Liver (tissue), 9 donors: ENCODE results near the gene FABP1. TPM values are rescaled to one million over a fixed set of nuclear protein-coding genes. Genes with fewer than 3 reads are reported as not detected.

Experiments
- DNase-seq: peaks from one replicate; pipeline ENCODE4 v3.0.0-alpha.2; 2017; ENCODE audit warnings: low spot score
- H3K27ac ChIP-seq, 2 donors: one replicate each; pipeline ENCODE4 v1.7.0; 2013; ENCODE audit warnings: inconsistent platforms in 2 of 2, low read length in 2 of 2, control low read depth in 1 of 2, low read depth in 1 of 2, mild to moderate bottlenecking in 1 of 2
- H3K27me3 ChIP-seq, 4 donors: one replicate each; pipeline versions ENCODE4 v1.6.1 to v1.7.0; 2013; ENCODE audit warnings: low read length in 3 of 4, inconsistent platforms in 1 of 4, mild to moderate bottlenecking in 1 of 4, moderate library complexity in 1 of 4; ENCODE audit not compliant: control insufficient read depth in 4 of 4, insufficient read depth in 4 of 4
- H3K36me3 ChIP-seq, 4 donors: one replicate each; pipeline versions ENCODE4 v1.6.1 to v1.7.0; 2013; ENCODE audit warnings: low read length in 3 of 4, mild to moderate bottlenecking in 3 of 4, low read depth in 1 of 4, moderate library complexity in 1 of 4; ENCODE audit not compliant: control insufficient read depth in 4 of 4, insufficient read depth in 3 of 4
- H3K4me1 ChIP-seq, 4 donors: one replicate each; pipeline versions ENCODE4 v1.6.1 to v1.7.0; 2013; ENCODE audit warnings: low read length in 3 of 4, mild to moderate bottlenecking in 3 of 4, moderate library complexity in 1 of 4; ENCODE audit not compliant: control insufficient read depth in 4 of 4, insufficient read depth in 4 of 4
- H3K4me3 ChIP-seq, 3 donors: one replicate each; pipeline versions ENCODE4 v1.6.1 to v1.7.0; 2013; ENCODE audit warnings: low read length in 3 of 3, control low read depth in 1 of 3, low read depth in 1 of 3, mild to moderate bottlenecking in 1 of 3
- H3K9ac ChIP-seq, 2 donors: one replicate each; pipeline ENCODE4 v1.7.0; 2013; ENCODE audit warnings: low read length in 2 of 2, mild to moderate bottlenecking in 2 of 2, moderate library complexity in 2 of 2, control low read depth in 1 of 2, low read depth in 1 of 2
- H3K9me3 ChIP-seq, 4 donors: one replicate each; pipeline versions ENCODE4 v1.6.1 to v1.7.0; 2013; ENCODE audit warnings: low read length in 3 of 4; ENCODE audit not compliant: control insufficient read depth in 4 of 4
- EGR1 ChIP-seq, 2 donors: IDR thresholded peaks; 2 replicates each; pipeline ENCODE4 v1.6.1; 2016 to 2018; ENCODE audit warnings: antibody characterized with exemption in 2 of 2, low read depth in 2 of 2
- FOXA1 ChIP-seq: IDR thresholded peaks from 2 replicates; pipeline ENCODE4 v1.6.1; 2016; ENCODE audit warnings: antibody characterized with exemption
- FOXA2 ChIP-seq: IDR thresholded peaks from 2 replicates; pipeline ENCODE4 v1.6.1; 2016; ENCODE audit warnings: antibody characterized with exemption
- GABPA ChIP-seq, 2 donors: IDR thresholded peaks in 1 of 2; conservative IDR thresholded peaks in 1 of 2; 2 replicates each; pipeline ENCODE4 v1.6.1; 2016; ENCODE audit warnings: antibody characterized with exemption in 2 of 2, mild to moderate bottlenecking in 1 of 2, moderate library complexity in 1 of 2
- HNF4A ChIP-seq, 2 donors: conservative IDR thresholded peaks; 2 replicates each; pipeline ENCODE4 v1.6.1; 2016; ENCODE audit warnings: antibody characterized with exemption in 2 of 2, mild to moderate bottlenecking in 2 of 2
- HNF4G ChIP-seq: IDR thresholded peaks from 2 replicates; pipeline ENCODE4 v1.6.1; 2016; ENCODE audit warnings: antibody characterized with exemption
- JUND ChIP-seq, 2 donors: IDR thresholded peaks; 2 replicates each; pipeline ENCODE4 v1.6.1; 2016; ENCODE audit warnings: antibody characterized with exemption in 2 of 2
- NR2F2 ChIP-seq: IDR thresholded peaks from 2 replicates; pipeline ENCODE4 v1.6.1; 2016; ENCODE audit warnings: antibody characterized with exemption
- RAD21 ChIP-seq, 2 donors: IDR thresholded peaks; 2 replicates each; pipeline ENCODE4 v1.6.1; 2016; ENCODE audit warnings: antibody characterized with exemption in 2 of 2, mild to moderate bottlenecking in 2 of 2
- SP1 ChIP-seq: IDR thresholded peaks from 2 replicates; pipeline ENCODE4 v1.6.1; 2018; ENCODE audit warnings: antibody characterized with exemption, mild to moderate bottlenecking
- TAF1 ChIP-seq: conservative IDR thresholded peaks from 2 replicates; pipeline ENCODE4 v1.6.1; 2016; ENCODE audit warnings: antibody characterized with exemption, mild to moderate bottlenecking
- YY1 ChIP-seq: IDR thresholded peaks from 2 replicates; pipeline ENCODE4 v1.6.1; 2016; ENCODE audit warnings: antibody characterized with exemption, mild to moderate bottlenecking
- ZBTB33 ChIP-seq: IDR thresholded peaks from 2 replicates; pipeline ENCODE4 v1.6.1; 2016; ENCODE audit warnings: antibody characterized with exemption
- WGBS: extraction: QIAGEN DNeasy Blood & Tissue Kit; methylation state at CpG from one replicate; pipeline ENCODE4 v1.1.7; 2013; 5-methylcytosine and 5-hydroxymethylcytosine counted together
- polyA plus RNA-seq, 2 donors: library from polyadenylated mRNA; stranded (reverse) in 1 of 2; unstranded in 1 of 2; fragments of 200-250 nt in 1 of 2; fragments of >200 nt in 1 of 2; fragmentation: Nextera tagmentation in 1 of 2; extraction: Ambion mirVana in 1 of 2; gene quantifications; one replicate each; pipeline versions ENCODE4 v1.2.1 to v1.2.3, GENCODE V29; 2013 to 2015
- total RNA-seq, 2 donors: library from RNA; depleted of rRNA; stranded (reverse); fragments of >200 nt; gene quantifications; one replicate each; pipeline ENCODE4 v1.2.3, GENCODE V29; 2014
- TF ChIP-seq, protein P1 (sequence below): fragments of 150-350 bp; IDR thresholded peaks from 2 replicates; pipeline ENCODE4 v1.5.1; 2017; ENCODE audit warnings: improper control_type of control experiment, low read depth, low read length; ENCODE audit not compliant: missing input control
- TF ChIP-seq, protein P2 (sequence below): IDR thresholded peaks from 2 replicates; pipeline ENCODE4 v1.6.1; 2016; ENCODE audit warnings: antibody characterized with exemption, mild to moderate bottlenecking
- donor health status: healthy.
- donor health status: healthy.
- donor health status: healthy.
- donor health status: healthy.
- donor health status: healthy.

The FABP1 gene
- total and polyA plus RNA-seq, 4 donors: 975 to 7,337 (median 2,306) TPM

- H3K27ac ChIP-seq: no peak overlapping the region
- TF ChIP-seq FOXA2: no peak
- TF ChIP-seq GABPA (IDR thresholded peaks at IDR 0.05 in 1 of 2, conservative IDR thresholded peaks at IDR 0.05 in 1 of 2): no peak
- TF ChIP-seq, protein P1, sequence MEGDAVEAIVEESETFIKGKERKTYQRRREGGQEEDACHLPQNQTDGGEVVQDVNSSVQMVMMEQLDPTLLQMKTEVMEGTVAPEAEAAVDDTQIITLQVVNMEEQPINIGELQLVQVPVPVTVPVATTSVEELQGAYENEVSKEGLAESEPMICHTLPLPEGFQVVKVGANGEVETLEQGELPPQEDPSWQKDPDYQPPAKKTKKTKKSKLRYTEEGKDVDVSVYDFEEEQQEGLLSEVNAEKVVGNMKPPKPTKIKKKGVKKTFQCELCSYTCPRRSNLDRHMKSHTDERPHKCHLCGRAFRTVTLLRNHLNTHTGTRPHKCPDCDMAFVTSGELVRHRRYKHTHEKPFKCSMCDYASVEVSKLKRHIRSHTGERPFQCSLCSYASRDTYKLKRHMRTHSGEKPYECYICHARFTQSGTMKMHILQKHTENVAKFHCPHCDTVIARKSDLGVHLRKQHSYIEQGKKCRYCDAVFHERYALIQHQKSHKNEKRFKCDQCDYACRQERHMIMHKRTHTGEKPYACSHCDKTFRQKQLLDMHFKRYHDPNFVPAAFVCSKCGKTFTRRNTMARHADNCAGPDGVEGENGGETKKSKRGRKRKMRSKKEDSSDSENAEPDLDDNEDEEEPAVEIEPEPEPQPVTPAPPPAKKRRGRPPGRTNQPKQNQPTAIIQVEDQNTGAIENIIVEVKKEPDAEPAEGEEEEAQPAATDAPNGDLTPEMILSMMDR: no peak
- no peak for TF ChIP-seq SP1
- TF ChIP-seq ZBTB33: no peak
- TF ChIP-seq TAF1: no peak
- TF ChIP-seq FOXA1: no peak
- TF ChIP-seq, protein P2, sequence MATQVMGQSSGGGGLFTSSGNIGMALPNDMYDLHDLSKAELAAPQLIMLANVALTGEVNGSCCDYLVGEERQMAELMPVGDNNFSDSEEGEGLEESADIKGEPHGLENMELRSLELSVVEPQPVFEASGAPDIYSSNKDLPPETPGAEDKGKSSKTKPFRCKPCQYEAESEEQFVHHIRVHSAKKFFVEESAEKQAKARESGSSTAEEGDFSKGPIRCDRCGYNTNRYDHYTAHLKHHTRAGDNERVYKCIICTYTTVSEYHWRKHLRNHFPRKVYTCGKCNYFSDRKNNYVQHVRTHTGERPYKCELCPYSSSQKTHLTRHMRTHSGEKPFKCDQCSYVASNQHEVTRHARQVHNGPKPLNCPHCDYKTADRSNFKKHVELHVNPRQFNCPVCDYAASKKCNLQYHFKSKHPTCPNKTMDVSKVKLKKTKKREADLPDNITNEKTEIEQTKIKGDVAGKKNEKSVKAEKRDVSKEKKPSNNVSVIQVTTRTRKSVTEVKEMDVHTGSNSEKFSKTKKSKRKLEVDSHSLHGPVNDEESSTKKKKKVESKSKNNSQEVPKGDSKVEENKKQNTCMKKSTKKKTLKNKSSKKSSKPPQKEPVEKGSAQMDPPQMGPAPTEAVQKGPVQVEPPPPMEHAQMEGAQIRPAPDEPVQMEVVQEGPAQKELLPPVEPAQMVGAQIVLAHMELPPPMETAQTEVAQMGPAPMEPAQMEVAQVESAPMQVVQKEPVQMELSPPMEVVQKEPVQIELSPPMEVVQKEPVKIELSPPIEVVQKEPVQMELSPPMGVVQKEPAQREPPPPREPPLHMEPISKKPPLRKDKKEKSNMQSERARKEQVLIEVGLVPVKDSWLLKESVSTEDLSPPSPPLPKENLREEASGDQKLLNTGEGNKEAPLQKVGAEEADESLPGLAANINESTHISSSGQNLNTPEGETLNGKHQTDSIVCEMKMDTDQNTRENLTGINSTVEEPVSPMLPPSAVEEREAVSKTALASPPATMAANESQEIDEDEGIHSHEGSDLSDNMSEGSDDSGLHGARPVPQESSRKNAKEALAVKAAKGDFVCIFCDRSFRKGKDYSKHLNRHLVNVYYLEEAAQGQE: no peak
- no peak for TF ChIP-seq HNF4A (conservative IDR thresholded peaks at IDR 0.05)
- TF ChIP-seq RAD21 (IDR thresholded peaks at IDR 0.05): no peak
- no peak for TF ChIP-seq EGR1 (IDR thresholded peaks at IDR 0.05; ENCODE audit: low read depth in 2 of 2)
- no peak for TF ChIP-seq YY1
- no peak for TF ChIP-seq NR2F2
- H3K9me3 ChIP-seq: no peaks in the 10 kb centered on the region
- peaks cover 0 to 13% (median 12%) of the 10 kb centered on the region in 4 donors for H3K4me1 ChIP-seq
- no peak overlapping the region for H3K4me3 ChIP-seq
- H3K36me3 ChIP-seq: no peaks in the 10 kb centered on the region
- H3K27me3 ChIP-seq: no peaks in the 10 kb centered on the region
- no peak overlapping the region for H3K9ac ChIP-seq
- WGBS: 86% methylated on average over 4 of the region's 4 CpGs
- DNase-seq: no peak
Measured at GRCh38 chr2:88097891-88098557, 29.8 kb downstream of the FABP1 start.

- H3K4me1 ChIP-seq: peaks cover 0 to 13% (median 12%) of the 10 kb centered on the region in 4 donors
- no peak overlapping the region for H3K27ac ChIP-seq
- H3K9me3 ChIP-seq: no peaks in the 10 kb centered on the region
- H3K36me3 ChIP-seq: no peaks in the 10 kb centered on the region
- DNase-seq: no peak
- WGBS: 75% methylated on average over 3 of the region's 3 CpGs
- no peak overlapping the region for H3K9ac ChIP-seq
- no peak overlapping the region for H3K4me3 ChIP-seq
- no peaks in the 10 kb centered on the region for H3K27me3 ChIP-seq
- no peak for TF ChIP-seq FOXA2
- TF ChIP-seq, protein P2: no peak
- TF ChIP-seq ZBTB33: no peak
- no peak for TF ChIP-seq GABPA (IDR thresholded peaks at IDR 0.05 in 1 of 2, conservative IDR thresholded peaks at IDR 0.05 in 1 of 2)
- TF ChIP-seq NR2F2: no peak
- TF ChIP-seq FOXA1: no peak
- TF ChIP-seq JUND (IDR thresholded peaks at IDR 0.05): no peak
- no peak for TF ChIP-seq HNF4A (conservative IDR thresholded peaks at IDR 0.05)
- TF ChIP-seq EGR1 (IDR thresholded peaks at IDR 0.05; ENCODE audit: low read depth in 2 of 2): no peak
- TF ChIP-seq, protein P1: no peak
- no peak for TF ChIP-seq HNF4G
- TF ChIP-seq SP1: no peak
Measured at GRCh38 chr2:88097192-88097591, 30.7 kb downstream of the FABP1 start.
